Activated CD4-positive, alpha-beta T cell treated with anti-CD3 and anti-CD28 coated beads for 48 hours (primary cell): ENCODE data around the gene FAM120B.
A peak's percentile ranks its signal among the peaks of the same experiment; 100 is the strongest.

ENCODE experiments used
- DNase-seq: peaks from one replicate; pipeline ENCODE4 v3.0.0-alpha.2; 2020

Gene FAM120B

DNA sequence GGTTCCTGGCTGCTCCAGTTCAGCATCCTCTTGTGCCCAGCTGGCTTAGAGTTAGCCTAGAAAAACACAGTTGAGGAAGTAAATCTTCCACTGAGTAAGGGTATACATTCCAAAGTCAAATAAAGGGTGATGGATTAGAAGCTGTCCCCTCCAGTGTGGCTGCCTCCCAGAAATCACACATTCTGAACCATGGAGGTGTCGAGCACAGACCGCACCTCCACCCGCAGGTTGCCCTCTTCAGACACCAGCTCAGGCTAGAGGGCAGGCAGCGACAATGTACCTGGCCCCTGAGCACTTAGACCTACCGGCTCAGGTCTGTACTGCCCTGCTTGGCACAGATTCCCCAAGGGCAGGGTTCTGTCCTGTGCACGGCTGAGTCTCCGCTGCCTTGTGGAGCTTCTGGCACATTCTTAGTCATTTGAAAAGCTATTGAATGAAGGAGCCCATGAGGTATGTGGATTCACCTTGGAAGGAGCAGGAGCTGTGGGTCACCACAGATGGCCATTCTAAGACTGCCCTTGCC lies 118.1 kb downstream of the FAM120B start:
- no peak for DNase-seq

DNA sequence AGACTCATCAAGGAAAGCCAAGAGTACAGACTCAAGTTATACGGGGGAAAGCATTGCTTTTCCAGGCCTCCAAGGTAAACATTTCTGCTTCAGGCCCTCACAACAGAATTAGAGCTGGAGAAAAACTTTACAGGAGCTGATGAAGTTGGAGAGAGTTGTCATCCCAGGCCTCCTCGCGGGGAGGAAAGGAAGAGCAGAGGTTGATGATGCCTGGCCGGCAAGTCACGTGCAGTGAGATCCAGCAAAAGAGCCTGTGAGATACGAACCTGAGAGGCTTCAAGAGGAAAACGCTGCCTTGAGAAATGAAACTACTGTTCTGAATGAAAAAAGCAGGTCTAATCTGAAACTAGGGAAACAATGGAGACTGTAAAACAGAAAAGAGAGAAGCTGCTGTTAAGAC lies 122.9 kb downstream of the FAM120B start:
- DNase-seq, result no peak

DNA sequence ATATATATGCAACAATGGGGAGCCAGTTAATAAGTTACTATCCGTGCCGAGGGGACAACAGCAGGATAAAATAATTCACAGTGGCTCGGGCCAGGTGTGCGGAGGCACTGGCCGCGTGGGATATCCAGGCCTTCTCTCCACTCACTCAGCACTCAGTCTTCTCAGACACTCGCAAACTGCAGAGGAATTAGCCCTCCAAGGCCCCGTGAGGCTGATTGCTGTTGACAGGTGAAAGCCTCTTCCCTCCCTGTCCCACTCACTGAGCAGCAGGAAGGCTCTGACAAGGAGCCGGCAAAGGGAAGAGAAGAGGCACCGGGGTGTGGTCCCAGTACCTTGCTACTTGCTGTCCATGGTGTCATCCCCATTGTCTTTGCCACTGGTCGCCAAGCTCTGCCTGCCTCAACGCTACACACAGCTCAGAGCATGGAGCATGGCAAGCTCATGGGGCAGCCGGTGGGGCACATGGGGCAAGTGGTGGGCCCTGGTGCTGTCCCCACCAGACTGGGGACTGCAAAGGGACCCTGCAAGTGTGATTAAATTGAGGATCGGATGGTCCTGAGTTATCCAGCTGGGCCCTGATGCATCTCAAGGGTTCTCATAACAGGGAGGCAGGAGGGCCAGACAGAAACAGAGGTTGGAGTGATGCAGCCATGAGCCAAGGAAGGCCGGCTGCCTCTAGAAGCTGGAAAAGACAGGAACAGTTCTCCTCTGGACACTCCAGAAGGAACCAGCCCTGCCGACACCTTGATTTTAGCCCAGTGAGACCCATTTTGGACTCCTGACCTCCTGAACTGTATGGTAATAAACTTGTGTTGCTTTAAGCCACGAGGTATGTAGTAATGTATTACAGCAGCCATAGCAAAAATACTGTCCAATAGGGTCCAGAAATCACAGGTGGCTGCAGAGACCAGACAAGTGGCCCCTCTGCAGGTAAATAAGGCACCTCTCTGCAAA lies 126.9 kb downstream of the FAM120B start:
- no peak for DNase-seq

DNA sequence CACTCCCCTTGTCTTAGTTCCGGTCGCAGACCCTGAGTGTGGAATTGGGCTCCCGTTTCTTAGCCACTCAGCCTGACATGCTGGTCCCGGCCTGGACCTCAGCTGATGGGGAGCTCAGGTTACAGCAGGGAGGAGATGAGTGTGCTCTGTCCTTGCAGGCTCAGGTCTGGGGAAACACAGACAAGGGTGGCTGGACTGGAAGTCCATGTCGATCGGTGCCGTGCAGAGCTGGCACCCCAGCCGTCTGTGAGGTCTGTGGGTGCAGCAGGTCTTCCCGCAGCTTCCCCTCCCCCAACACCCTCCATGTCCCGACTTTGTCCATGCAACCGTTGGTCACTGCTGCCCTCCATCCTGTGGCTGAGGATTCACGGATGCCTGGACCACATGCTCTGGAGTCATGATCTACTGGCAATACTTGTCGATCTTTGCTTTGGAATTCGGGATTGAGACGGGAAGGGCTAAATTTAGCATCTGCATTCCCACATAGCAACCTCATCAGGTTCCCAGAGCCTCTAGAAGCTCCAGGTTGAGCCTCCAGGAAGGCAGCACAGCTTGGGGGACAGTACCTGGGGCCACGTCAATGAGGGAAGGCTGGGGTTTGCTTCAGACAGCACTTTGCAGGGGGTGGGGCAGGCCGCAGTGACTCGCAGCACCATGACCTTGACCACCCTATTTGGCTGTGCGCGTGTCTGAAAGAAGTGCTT lies 127.7 kb downstream of the FAM120B start:
- DNase-seq, result no peak

DNA sequence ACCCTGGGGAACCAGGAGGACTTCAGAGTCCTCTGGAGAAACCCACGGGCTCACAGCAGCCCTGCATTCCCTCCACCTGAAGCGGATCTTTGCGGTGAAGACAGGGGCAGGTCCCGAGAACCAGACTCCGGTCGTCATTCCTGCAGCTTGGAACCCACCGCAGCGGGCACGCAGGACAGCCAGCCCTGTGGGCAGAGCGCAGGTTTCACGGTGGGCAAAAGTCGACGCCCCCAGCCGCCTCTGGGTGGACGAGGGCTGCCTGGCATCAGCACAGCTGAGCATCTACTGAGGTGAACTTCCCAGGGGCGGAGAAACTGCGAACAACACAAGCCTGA lies 128.2 kb downstream of the FAM120B start:
- DNase-seq, result no peak

DNA sequence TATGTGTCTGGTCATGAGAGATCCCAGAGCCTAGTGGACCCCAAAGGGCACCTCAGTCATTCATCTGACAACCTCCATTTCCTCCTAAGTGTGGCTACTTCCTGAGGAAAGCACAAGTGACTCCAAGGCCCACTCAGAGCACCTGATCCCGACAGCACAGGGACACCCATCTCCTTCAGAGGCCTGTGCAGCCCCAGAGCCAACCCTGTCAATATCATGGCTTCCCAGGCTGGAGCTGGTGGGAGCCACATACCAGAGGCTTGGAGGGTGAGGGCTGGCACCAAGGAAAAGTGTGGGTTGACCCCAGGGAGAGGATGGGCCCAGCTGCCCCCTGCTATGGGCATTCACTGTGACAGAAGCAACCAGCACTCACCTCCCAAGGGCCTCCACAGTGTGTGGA lies 129.2 kb downstream of the FAM120B start:
- DNase-seq, result no peak

DNA sequence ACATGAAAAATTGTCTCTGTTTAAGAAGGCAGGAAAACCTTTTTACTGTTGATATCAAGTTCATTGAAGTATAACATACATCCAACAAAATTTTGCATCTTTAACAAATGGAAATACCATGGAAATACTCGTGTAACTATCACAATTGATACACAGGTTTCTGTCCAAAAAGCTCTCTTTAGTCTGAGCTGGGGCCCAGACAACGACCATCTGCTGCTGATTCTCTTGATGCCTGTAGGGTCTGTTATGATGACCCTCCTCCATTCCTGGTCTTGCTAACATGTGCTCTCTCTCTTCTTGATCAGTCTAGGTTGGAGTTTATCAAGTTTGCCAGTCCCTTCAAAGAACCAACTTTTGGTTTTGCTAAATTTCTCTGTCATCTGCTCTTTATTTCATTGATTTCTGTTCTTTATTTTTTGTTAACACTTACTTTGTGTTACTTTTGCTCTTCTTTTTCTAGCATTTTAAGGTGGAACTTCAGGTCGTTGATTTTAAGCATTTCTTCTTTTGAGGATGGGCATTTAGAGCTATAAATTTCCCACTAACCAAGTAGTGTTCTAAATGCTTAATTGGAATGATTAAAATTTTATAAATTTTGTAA lies 129.8 kb downstream of the FAM120B start:
- no peak for DNase-seq

DNA sequence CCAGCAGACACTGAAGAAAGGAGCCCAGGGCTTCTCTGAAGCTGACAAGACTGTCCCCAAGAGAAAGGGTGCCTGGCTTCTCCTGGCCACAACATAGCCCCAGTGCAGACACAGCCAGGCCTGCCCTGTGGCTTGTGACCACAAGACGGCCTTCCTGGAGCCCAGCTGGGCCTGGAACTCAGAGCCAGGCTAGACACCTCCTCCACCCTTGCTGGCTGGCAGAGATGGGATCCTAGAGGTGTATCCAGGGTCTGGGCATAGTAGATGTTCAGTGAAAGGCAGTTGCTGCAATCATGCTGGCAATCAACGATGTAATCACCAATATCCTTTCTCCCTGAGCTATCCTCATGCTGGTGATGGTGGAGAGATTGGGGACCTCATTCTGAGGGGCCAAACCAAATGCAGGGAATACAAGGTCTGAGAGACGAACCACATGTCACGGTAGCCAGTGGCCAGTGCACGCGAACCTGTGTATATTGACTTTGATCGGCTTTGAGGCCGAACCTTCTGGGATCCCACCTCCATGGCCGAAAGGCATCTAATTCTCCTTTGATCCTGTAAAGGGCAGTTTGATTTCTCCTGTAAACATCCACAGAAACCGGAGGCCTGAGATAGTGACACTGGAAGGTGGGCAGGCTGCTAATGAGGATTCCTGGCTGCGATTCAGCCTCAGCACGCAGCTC lies 131.3 kb downstream of the FAM120B start:
- DNase-seq, result no peak

DNA sequence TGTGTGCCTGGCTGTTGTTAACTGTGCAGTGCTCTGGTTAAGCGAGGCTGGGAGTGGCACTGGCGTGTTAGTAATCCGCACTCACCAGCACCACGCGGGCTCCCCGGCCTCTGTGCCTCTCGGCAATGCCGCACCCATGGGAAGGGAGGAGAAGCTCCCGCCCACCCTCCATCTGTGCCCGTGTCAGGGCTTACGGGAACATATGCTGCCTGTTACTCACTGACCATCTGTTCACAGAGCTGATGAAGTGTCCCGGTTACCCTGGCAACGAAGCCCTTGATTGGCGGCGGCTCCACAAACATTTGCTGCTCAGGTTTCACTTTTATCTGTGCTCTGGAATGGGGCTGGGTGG lies 131.8 kb downstream of the FAM120B start:
- DNase-seq, result peak; percentile 76

DNA sequence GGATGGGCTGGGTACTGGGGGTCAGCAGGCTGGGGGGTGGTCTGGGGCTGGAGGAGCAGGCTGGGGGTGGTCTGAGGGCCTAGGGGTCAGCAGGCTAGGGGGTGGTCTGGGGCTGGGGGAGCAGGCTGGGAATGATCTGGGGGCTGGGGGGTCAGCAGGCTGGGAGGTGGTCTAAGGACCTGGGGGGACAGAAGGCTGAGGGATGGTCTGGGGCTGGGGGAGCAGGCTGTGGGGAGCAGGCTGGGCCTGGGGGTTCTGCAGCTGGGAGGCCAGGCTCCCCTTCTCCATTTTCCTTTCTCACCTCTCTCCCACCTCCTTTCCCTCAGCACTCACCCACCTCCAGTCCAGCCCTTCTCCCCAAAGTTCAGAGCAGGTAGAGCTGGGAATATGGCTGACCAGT lies 132.3 kb downstream of the FAM120B start:
- no peak for DNase-seq

DNA sequence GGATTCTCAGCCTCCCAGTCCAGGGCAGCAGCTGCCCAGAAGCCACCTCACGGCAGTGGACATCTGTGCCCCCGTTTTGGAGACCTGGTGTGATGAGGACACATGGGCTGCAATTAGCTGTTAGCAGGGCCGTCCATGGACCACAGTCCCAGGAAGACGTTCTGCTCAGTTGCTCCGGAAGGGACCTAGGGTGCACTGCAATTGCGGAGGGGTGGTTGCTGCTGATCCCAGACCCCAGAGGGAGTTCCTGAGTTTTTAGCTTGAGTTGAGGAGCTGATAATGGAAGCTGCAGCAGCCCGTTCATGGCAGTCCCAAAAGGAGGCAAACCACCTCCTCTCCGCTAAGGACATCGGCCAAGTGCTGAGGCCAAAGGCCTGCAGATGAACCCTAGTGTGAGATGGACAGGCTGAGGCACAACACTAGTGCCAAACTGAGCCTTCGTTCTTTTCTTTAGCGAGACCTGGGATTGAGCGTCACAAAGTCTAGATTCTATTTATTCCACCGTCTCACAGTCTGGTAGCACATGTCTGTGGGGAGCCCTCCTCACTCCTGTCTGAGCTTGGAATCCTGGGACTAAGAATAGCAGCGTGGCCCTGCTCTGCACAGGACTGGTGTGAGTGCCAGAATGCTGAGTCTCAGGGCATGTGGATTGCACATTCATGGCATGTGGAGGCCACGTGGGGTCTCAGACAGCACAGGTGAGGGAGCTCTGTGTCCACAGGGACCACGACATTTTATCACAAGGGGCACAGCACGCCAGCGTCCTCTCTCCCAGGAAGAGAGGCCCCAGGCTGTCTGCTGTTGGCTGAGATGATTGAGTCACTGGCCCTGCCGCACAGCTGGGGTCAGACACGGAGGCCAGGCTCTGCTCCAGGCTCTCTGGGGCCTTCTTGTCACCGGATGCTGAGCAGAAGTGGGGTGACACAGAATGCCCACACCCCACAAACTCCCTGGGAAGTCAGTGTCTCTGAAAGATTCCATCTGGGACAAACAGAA lies 133.1 kb downstream of the FAM120B start:
- DNase-seq, result no peak

DNA sequence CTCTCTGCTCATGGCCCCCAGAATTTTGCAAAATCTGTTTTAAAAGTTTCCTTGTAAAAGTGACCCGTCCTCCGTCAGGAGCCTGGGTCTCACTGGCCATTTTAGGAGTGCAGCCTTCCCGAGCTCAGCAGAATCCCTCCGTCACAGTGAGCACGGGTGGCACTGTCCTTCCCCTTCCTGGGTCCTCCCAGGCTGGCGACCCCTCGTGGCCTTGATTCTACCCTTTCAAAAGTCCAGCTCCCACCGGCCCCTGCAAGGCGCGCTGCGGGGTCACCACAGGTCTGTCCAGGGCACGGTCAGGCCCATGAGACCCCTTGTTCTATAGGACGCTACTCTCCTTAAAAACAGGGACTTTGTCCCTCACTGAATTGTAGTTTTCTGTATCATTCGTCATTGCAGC lies 133.9 kb downstream of the FAM120B start:
- DNase-seq, result no peak

DNA sequence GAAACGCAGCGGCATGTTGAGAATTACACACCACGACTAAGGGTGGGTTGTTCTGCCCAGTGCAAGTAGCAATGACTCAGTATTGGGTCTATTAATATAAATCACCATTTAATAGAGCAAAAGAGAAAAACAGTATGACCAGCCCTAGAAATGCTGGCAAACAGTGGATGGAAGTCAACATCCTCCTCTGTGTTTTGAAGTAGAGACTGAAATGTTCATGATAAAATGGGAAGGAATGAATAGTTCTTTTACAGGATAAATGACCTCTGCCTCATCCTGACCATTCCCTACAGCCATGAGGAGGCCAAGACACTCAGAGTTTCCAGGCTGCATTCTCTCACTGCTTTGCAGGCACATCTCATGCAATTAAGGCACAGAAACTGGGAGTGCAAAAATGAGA lies 134.8 kb downstream of the FAM120B start:
- no peak for DNase-seq

DNA sequence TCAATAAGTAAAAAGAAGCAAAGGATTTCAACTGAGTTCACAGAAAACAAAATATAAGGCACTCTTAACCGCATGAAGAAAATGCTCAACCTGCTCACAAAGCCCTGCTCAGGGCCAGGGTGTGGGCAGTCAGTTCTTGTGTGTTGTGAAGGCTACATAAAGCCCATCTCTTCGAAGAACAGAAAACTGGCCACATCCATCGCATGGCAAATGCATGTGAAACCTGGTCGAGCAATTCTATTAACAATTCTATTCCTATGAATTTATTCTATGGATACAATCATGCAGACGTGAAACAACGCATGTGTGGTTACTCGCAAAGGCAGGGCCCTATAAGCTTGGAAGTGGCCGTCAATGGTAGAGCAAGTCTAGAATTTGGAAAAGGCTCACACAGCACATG lies 136.0 kb downstream of the FAM120B start:
- DNase-seq, result no peak

DNA sequence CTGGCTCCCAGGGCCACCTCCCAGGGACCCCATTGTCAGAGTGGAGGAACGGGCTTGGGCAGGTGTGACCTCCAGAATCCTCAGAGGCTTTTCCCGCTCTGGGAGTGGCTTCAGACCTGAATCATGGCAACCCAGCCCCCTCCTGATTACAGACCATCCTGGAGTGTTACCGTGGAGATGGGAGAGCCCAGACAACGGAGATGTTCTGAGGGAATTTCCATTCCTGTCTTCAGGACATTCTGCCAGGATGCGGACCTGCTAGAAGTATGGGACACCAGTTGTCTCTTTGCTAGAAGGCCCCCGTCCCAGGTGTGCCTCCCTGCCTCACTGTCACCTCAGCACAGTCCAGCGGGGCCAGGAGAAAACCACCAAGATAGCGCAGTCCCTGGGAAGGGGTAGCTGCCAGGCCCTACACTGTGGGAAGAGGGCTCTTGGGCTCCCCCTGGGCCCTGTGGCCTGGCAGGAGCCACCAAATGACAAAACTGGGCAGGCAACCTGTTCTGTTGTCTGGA lies 136.6 kb downstream of the FAM120B start:
- DNase-seq, result no peak

DNA sequence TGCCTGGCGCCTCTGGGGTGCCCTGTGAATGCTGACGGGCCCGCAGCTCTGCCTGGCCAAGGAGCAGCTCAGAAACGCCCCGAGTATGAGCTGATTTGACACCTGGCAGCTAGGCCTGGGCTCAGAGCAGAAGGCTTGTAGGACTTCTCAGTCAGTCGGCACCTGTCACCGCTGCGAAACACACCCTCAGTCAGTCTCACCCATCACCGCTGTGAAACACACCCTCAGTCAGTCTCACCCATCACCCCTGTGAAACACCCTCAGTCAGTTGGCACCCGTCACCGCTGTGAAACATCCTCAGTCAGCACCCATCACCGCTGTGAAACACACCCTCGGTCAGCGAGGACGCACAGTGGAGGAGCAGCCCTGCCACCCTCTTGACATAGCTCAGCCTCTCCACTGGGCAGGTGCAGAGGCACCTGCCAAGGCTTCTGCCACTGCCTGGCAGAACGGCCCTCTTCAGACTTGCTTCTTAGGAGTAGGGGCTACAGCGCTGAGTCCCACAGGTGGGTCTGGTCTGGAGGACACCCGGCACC lies 137.6 kb downstream of the FAM120B start:
- no peak for DNase-seq

DNA sequence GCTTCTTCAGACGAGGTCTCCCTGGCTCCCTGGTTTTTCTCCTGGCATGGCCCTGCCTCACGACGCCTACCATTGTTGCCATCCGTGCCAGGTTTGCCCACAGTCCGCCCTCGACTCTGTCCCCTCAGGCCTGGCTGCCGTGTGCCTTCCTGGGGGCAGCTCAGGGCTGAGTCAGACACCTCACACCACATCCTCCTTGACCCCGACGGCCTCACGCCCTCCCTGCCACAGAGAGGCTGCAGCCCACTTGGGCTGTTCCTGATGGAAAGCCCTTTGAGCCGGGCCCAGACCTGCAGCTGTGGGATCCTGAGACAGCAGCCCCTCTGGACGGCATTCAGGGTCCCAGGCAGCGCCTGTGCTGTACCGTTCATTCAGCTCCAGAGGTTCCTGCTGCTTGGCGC lies 138.3 kb downstream of the FAM120B start:
- DNase-seq, result no peak

DNA sequence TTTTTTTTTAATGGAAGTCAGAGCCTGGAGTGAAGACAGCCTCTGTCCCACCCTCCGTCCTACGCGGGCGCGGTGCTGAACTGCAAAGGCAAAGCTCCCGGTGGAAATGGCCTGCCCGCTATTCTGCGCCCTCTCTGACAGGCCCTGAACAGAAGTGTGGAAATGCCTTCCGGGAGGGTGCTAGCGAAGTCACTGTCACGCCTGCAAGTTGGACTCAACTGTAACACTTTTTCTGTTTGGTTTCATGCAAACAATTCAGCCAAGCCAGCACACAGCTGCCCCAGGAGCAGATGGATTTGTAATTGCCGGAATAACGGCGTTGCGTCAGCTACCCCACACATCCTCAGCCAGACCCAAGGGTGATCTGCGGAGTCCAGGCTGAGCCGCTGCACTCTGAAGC lies 138.9 kb downstream of the FAM120B start:
- no peak for DNase-seq

DNA sequence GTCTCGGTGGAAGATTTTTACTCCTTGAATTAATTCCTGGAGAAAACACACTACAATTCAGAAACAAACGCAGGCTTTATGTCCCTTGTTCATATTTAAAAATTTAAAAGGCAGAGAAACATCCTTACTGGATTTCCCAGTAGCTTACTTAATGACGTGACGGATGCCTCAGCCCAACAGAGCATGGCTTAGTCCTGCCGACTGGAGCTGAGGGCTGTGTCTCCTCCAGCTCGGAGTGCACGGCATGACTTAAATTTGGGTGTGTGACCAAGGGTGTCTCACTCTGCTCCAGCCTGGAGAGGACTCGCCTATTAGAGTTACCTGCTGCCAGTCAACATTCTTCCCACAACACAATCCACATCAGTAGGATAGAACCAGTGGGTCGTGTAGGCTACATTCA lies 139.4 kb downstream of the FAM120B start:
- no peak for DNase-seq

DNA sequence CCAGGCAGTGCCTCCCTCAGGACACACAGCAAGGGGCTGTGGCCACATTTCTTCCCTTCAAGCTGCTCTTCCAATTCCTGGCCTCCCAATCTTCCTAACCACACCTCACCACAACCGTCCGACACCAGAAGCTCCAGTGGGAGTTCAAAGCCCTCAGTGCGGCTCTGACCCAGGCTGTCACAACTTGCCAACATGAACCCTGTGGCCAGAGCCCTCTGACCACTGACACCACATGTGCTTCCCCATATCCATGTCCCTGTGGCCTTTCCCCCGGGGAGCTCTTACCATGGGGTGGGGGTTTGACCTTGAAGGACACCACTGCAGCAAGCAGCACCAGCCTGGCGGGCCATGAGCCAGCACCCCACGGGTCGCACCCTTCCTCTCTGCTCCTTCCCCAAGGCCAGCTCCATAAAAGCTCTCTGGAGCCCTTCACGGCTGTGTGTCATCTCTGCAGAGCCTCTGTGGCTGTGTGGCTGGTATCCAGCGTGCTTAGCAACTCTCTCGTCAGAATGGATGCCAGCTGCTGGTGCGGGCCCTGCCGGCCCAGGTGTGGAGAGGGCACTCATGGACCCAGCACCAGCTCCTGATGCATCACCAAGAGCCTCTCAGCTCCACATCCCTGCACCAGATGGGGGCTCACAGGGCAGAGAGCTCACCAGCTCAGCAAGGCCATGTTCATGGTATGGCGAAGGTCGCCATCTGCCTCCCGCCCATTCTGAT lies 140.4 kb downstream of the FAM120B start:
- DNase-seq, result no peak

DNA sequence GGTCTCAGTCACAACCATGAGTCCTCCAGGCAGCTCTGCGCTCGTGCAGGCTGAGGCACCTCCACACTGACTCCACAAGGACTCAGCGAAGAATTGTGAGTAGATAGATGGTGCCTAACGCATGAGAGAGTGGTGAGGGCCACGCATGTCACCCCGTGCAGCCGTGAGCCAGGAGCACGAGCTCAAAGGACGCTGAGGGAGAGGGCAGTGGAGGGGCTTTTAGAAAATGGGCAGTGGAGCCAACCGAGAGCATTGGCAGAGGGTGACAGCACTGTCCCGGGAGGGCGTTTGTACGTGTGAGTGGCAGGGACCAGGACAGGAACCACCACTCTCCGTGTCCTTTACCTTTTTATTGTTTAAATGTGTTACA lies 141.0 kb downstream of the FAM120B start:
- DNase-seq, result no peak
